ENCODE results near the gene OR5V1.

DNA sequence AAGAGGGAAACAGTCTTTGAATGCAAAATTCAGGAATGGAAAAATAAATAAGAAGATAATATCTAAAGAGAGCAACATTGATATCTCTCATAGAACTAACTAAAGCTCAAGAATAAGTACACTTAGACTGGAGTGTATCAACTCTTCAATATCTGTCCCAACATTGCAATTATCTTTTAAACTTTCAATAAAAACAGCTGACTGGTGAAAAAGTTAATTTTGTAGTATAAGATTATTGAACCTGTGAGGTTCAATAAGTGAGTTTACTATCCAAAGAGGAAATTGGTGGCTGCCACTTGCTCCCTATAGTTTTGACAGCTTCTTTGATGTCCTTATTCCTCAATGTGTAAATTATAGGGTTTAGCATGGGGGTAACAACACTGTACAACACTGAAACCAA, 13.7 kb downstream of the OR5V1 start:
- no peak for TF ChIP-seq POLR3G (IDR thresholded peaks at IDR 0.05; ENCODE audit: extremely low read depth, insufficient read length, insufficient replicate concordance)
- no peak for TF ChIP-seq RFX5 (IDR thresholded peaks at IDR 0.05; ENCODE audit: low read depth, low read length)
- TF ChIP-seq SP1 (CRISPR knock-in tag; IDR thresholded peaks at IDR 0.05): no peak
- no peak for TF ChIP-seq SNRNP70 (optimal IDR thresholded peaks at IDR 0.05; ENCODE audit: low read depth, low read length)
- no peak for TF ChIP-seq HNRNPH1 (optimal IDR thresholded peaks at IDR 0.05; ENCODE audit: low read depth, low read length)
- TF ChIP-seq KLF10 (CRISPR knock-in tag; IDR thresholded peaks at IDR 0.05): no peak
- TF ChIP-seq FOSL1 (tag; conservative IDR thresholded peaks at IDR 0.05): no peak
- TF ChIP-seq, protein P1, sequence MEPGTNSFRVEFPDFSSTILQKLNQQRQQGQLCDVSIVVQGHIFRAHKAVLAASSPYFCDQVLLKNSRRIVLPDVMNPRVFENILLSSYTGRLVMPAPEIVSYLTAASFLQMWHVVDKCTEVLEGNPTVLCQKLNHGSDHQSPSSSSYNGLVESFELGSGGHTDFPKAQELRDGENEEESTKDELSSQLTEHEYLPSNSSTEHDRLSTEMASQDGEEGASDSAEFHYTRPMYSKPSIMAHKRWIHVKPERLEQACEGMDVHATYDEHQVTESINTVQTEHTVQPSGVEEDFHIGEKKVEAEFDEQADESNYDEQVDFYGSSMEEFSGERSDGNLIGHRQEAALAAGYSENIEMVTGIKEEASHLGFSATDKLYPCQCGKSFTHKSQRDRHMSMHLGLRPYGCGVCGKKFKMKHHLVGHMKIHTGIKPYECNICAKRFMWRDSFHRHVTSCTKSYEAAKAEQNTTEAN (CRISPR knock-in tag; IDR thresholded peaks at IDR 0.05): no peak
- TF ChIP-seq PCBP1 (IDR thresholded peaks at IDR 0.05; ENCODE audit: low read depth, low read length, poor library complexity, severe bottlenecking): no peak
- TF ChIP-seq, protein P2, sequence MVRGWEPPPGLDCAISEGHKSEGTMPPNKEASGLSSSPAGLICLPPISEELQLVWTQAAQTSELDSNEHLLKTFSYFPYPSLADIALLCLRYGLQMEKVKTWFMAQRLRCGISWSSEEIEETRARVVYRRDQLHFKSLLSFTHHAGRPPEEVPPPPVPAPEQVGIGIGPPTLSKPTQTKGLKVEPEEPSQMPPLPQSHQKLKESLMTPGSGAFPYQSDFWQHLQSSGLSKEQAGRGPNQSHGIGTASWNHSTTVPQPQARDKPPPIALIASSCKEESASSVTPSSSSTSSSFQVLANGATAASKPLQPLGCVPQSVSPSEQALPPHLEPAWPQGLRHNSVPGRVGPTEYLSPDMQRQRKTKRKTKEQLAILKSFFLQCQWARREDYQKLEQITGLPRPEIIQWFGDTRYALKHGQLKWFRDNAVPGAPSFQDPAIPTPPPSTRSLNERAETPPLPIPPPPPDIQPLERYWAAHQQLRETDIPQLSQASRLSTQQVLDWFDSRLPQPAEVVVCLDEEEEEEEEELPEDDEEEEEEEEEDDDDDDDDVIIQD (CRISPR knock-in tag; IDR thresholded peaks at IDR 0.05): no peak
- no peak for TF ChIP-seq CBFA2T3 (IDR thresholded peaks at IDR 0.05)
